B cell (primary cell): Measurements from ENCODE around the gene MAP3K6.

Source experiments
- CTCF ChIP-seq: fragments of 200-600 bp; IDR thresholded peaks from one replicate; pipeline ENCODE4 v1.8.0; 2022; ENCODE audit warnings: antibody characterized with exemption, mild to moderate bottlenecking
- EZH2 ChIP-seq: IDR thresholded peaks from 2 replicates; pipeline ENCODE4 v1.6.1; 2012; ENCODE audit warnings: borderline replicate concordance, low read depth, mild to moderate bottlenecking, moderate library complexity, low read length; ENCODE audit not compliant: insufficient read depth, poor library complexity, severe bottlenecking

GRCh38 chr1:27380766-27381733 is 14.3 kb upstream of the MAP3K6 start:
- TF ChIP-seq CTCF (no peak), EZH2 (no peak)
